Mesenchymal stem cell (in vitro differentiated cells and primary cell): Measurements from ENCODE around the gene FOXJ3.

Experiments used
- DNase-seq: peaks from one replicate; pipeline ENCODE4 v3.0.0-alpha.2; 2013
- H2AFZ ChIP-seq: one replicate; pipeline ENCODE4 v1.6.1; 2013; ENCODE audit warnings: low read depth, mild to moderate bottlenecking, control low read depth, inconsistent platforms, low read length, moderate library complexity
- H2AK5ac ChIP-seq: 2 replicates; pipeline ENCODE4 v1.6.1; 2013; ENCODE audit warnings: low read length, moderate library complexity, mild to moderate bottlenecking, inconsistent platforms; ENCODE audit not compliant: severe bottlenecking
- H2BK120ac ChIP-seq: one replicate; pipeline ENCODE4 v1.6.1; 2013; ENCODE audit warnings: low read depth, mild to moderate bottlenecking, inconsistent platforms, low read length, moderate library complexity
- H2BK12ac ChIP-seq, 2 experiments: one replicate each; pipeline ENCODE4 v1.6.1; 2013; ENCODE audit warnings: inconsistent platforms in 2 of 2, low read length in 2 of 2, mild to moderate bottlenecking in 2 of 2, moderate library complexity in 2 of 2, control low read depth in 1 of 2
- H2BK15ac ChIP-seq: one replicate; pipeline ENCODE4 v1.6.1; 2013; ENCODE audit warnings: mild to moderate bottlenecking, low read depth, inconsistent platforms; ENCODE audit not compliant: poor library complexity, severe bottlenecking
- H2BK5ac ChIP-seq: 2 replicates; pipeline ENCODE4 v1.6.1; 2013; ENCODE audit warnings: low read depth, mild to moderate bottlenecking, low read length, control low read depth, inconsistent platforms; ENCODE audit not compliant: poor library complexity, severe bottlenecking
- H3K14ac ChIP-seq, 2 experiments: one replicate each; pipeline ENCODE4 v1.6.1; 2013; ENCODE audit warnings: inconsistent platforms in 2 of 2, low read length in 2 of 2, control low read depth in 1 of 2, mild to moderate bottlenecking in 1 of 2, moderate library complexity in 1 of 2
- H3K18ac ChIP-seq, 2 experiments: one replicate each; pipeline ENCODE4 v1.6.1; 2013; ENCODE audit warnings: inconsistent platforms in 2 of 2, low read length in 2 of 2, control low read depth in 1 of 2, low read depth in 1 of 2, mild to moderate bottlenecking in 1 of 2
- H3K23ac ChIP-seq, 2 experiments: one replicate each; pipeline ENCODE4 v1.6.1; 2013; ENCODE audit warnings: inconsistent platforms in 2 of 2, low read length in 2 of 2, mild to moderate bottlenecking in 2 of 2, moderate library complexity in 2 of 2, control low read depth in 1 of 2
- H3K27ac ChIP-seq: 2 replicates; pipeline ENCODE4 v1.5.1; 2013; ENCODE audit warnings: mild to moderate bottlenecking, moderate library complexity, low read length, control low read depth, inconsistent platforms; ENCODE audit not compliant: poor library complexity, severe bottlenecking
- H3K27me3 ChIP-seq, 2 experiments: 2 replicates each; pipeline versions ENCODE4 v1.6.1 to v1.7.0; 2013; ENCODE audit warnings: low read length in 2 of 2, mild to moderate bottlenecking in 2 of 2, moderate library complexity in 2 of 2, control low read depth in 1 of 2, inconsistent platforms in 1 of 2; ENCODE audit not compliant: control insufficient read depth in 1 of 2, insufficient read depth in 1 of 2
- H3K36me3 ChIP-seq, 2 experiments: 2 replicates each; pipeline versions ENCODE4 v1.6.1 to v1.7.0; 2013; ENCODE audit warnings: low read length in 2 of 2, control low read depth in 1 of 2, inconsistent platforms in 1 of 2, low read depth in 1 of 2, mild to moderate bottlenecking in 1 of 2; ENCODE audit not compliant: insufficient read depth in 2 of 2, control insufficient read depth in 1 of 2
- H3K4ac ChIP-seq, 2 experiments: one replicate each; pipeline ENCODE4 v1.6.1; 2013; ENCODE audit warnings: inconsistent platforms in 2 of 2, low read length in 2 of 2, mild to moderate bottlenecking in 2 of 2, moderate library complexity in 2 of 2, control low read depth in 1 of 2, low read depth in 1 of 2
- H3K4me1 ChIP-seq: 2 replicates; pipeline ENCODE4 v1.6.1; 2013; ENCODE audit warnings: low read depth, low read length, control low read depth; ENCODE audit not compliant: control insufficient read depth, insufficient read depth
- H3K4me2 ChIP-seq: 2 replicates; pipeline ENCODE4 v1.6.1; 2013; ENCODE audit warnings: low read length, mild to moderate bottlenecking, inconsistent platforms; ENCODE audit not compliant: poor library complexity, severe bottlenecking
- H3K4me3 ChIP-seq, 2 experiments: 2 replicates each; pipeline versions ENCODE4 v1.5.1 to v1.7.0; 2013; ENCODE audit warnings: low read length in 2 of 2, mild to moderate bottlenecking in 2 of 2, control low read depth in 1 of 2, low read depth in 1 of 2; ENCODE audit not compliant: insufficient read depth in 1 of 2
- H3K79me1 ChIP-seq: replicated peaks from 2 replicates; pipeline ENCODE4 v1.6.1; 2013; ENCODE audit warnings: mild to moderate bottlenecking, control low read depth, low read length, inconsistent platforms; ENCODE audit not compliant: poor library complexity, severe bottlenecking
- H3K9ac ChIP-seq: 2 replicates; pipeline ENCODE4 v1.7.0; 2013; ENCODE audit warnings: mild to moderate bottlenecking, low read length, moderate library complexity
- H3K9me3 ChIP-seq: 2 replicates; pipeline ENCODE4 v1.7.0; 2013; ENCODE audit warnings: mild to moderate bottlenecking, low read length; ENCODE audit not compliant: control insufficient read depth
- H4K8ac ChIP-seq: one replicate; pipeline ENCODE4 v1.6.1; 2013; ENCODE audit warnings: inconsistent platforms, mild to moderate bottlenecking, low read length, moderate library complexity
- H4K91ac ChIP-seq: one replicate; pipeline ENCODE4 v1.6.1; 2013; ENCODE audit warnings: mild to moderate bottlenecking, low read length, inconsistent platforms
- WGBS: methylation state at CpG from one replicate; pipeline ENCODE4 v1.1.7; 2013; ENCODE audit warnings: mixed read lengths; 5-methylcytosine and 5-hydroxymethylcytosine counted together

Gene FOXJ3

DNA sequence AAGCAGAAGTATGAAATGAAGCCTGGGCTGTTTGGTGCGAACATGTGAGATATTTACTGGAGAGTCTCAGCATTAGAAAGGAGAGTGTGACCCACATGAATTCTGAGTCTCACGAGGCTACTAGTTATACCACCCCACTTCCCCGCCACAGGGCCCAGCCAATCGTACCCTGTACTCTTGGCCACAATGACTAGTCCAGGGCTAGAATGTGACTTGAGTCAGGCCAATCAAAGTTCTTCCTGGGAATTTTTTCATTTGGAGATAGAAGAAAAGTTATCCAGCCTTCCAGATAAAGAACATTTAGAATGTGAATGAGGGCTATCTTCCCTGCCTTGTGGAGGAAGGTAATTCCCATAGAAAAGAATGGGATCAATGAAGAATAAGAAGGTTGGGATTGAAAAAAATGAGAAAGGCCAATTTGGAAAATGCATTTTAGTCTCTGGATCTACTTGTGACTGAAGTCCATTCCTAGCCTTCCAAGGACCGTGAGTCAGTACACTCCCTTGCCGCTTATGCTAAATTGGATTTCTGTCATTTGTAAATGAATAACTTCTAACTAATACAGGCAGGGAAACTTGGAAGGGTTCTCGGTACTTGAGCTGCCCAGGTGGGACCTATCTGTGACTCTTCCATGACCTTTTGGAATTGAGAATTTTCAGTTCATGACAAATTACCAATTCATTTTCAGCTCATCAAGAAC lies 33.2 kb upstream of the FOXJ3 start:
- H3K9ac ChIP-seq, result no peak overlapping the region
- no peak overlapping the region for H2AFZ ChIP-seq
- no peaks in the 10 kb centered on the region for H3K4me1 ChIP-seq
- H3K4ac ChIP-seq, result no peak overlapping the region
- no peak overlapping the region for H3K27ac ChIP-seq
- no peak overlapping the region for H3K23ac ChIP-seq
- no peak overlapping the region for H3K14ac ChIP-seq
- H2BK120ac ChIP-seq, result no peak overlapping the region
- H4K8ac ChIP-seq, result no peak overlapping the region
- no peaks in the 10 kb centered on the region for H3K79me1 ChIP-seq
- DNase-seq, result no peak
- no peak overlapping the region for H3K18ac ChIP-seq
- no peak overlapping the region for H2AK5ac ChIP-seq
- no peak overlapping the region for H2BK15ac ChIP-seq
- no peak overlapping the region for H2BK5ac ChIP-seq
- H3K36me3 ChIP-seq, result no peaks in the 10 kb centered on the region
- H3K4me3 ChIP-seq, result no peak overlapping the region
- H3K4me2 ChIP-seq, result no peak overlapping the region
- 90% methylated on average over 4 of the region's 7 CpGs for WGBS
- peaks cover 20 to 22% of the 10 kb centered on the region in 2 experiments for H3K27me3 ChIP-seq
- H3K9me3 ChIP-seq, result no peaks in the 10 kb centered on the region
- no peak overlapping the region for H4K91ac ChIP-seq
- no peak overlapping the region for H2BK12ac ChIP-seq

- Histone ChIP-seq H2BK120ac (no peak overlapping the region), H3K4me1 (no peaks in the 10 kb centered on the region), H3K4ac (no peak overlapping the region), H3K36me3 (no peaks in the 10 kb centered on the region), H3K9me3 (no peaks in the 10 kb centered on the region), H3K18ac (no peak overlapping the region), H3K27me3 (peaks cover 17 to 21% of the 10 kb centered on the region in 2 experiments), H2BK5ac (no peak overlapping the region), H3K27ac (no peak overlapping the region), H3K23ac (no peak overlapping the region), H3K9ac (no peak overlapping the region), H4K8ac (no peak overlapping the region), H2AFZ (no peak overlapping the region), H3K14ac (no peak overlapping the region), H2BK15ac (no peak overlapping the region), H3K4me2 (no peak overlapping the region), H3K79me1 (no peaks in the 10 kb centered on the region), H2BK12ac (no peak overlapping the region), H3K4me3 (no peak overlapping the region), H2AK5ac (no peak overlapping the region), H4K91ac (no peak overlapping the region)
- 73% methylated on average over 2 of the region's 2 CpGs for WGBS
- DNase-seq, result no peak
Measured at GRCh38 chr1:42365118-42365517, 30.1 kb upstream of the FOXJ3 start.

- no peak overlapping the region for H3K18ac ChIP-seq
- H4K8ac ChIP-seq, result no peak overlapping the region
- no peak overlapping the region for H4K91ac ChIP-seq
- H2BK12ac ChIP-seq, result no peak overlapping the region
- H3K4me2 ChIP-seq, result no peak overlapping the region
- H3K79me1 ChIP-seq, result no peaks in the 10 kb centered on the region
- no peak overlapping the region for H2AK5ac ChIP-seq
- H3K14ac ChIP-seq, result no peak overlapping the region
- H3K4me3 ChIP-seq, result no peak overlapping the region
- no peak overlapping the region for H3K23ac ChIP-seq
- no peak overlapping the region for H2BK120ac ChIP-seq
- WGBS, result 93% methylated on average over 2 of the region's 2 CpGs
- no peak for DNase-seq
- H3K9me3 ChIP-seq, result no peaks in the 10 kb centered on the region
- H3K27me3 ChIP-seq, result peaks cover 13 to 16% of the 10 kb centered on the region in 2 experiments
- no peaks in the 10 kb centered on the region for H3K4me1 ChIP-seq
- H3K36me3 ChIP-seq, result no peaks in the 10 kb centered on the region
- H2BK5ac ChIP-seq, result no peak overlapping the region
- H3K27ac ChIP-seq, result no peak overlapping the region
- H2AFZ ChIP-seq, result no peak overlapping the region
- H2BK15ac ChIP-seq, result no peak overlapping the region
- H3K4ac ChIP-seq, result no peak overlapping the region
- H3K9ac ChIP-seq, result no peak overlapping the region
Measured at GRCh38 chr1:42364542-42364941, 29.5 kb upstream of the FOXJ3 start.

DNA sequence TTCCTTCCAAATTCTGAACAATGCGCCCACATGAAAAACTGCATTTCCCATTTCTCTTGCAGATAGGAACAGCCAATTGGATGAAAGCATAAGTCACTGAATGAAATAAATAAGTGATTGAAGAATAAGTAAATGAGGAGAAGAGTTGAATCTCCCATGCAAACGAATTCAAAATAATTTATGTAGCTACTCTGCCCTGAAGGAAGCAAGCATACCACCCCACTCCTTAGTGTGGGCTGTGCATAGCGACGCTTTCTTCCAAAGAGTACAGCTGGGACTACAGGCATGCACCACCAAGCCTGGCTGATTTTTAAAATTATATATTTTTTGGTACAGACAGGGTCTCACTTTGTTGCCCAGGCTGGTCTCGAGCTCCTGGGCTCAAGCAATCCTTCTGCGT lies 29.1 kb upstream of the FOXJ3 start:
- Histone ChIP-seq H2AFZ (no peak overlapping the region), H3K4ac (no peak overlapping the region), H3K79me1 (no peaks in the 10 kb centered on the region), H3K18ac (no peak overlapping the region), H3K27ac (no peak overlapping the region), H2BK120ac (no peak overlapping the region), H4K91ac (no peak overlapping the region), H3K9ac (no peak overlapping the region), H2BK5ac (no peak overlapping the region), H3K27me3 (peaks cover 11% of the 10 kb centered on the region in 2 experiments), H2AK5ac (no peak overlapping the region), H2BK12ac (no peak overlapping the region), H3K4me3 (no peak overlapping the region), H3K4me2 (no peak overlapping the region), H3K36me3 (no peaks in the 10 kb centered on the region), H3K23ac (no peak overlapping the region), H2BK15ac (no peak overlapping the region), H4K8ac (no peak overlapping the region), H3K4me1 (no peaks in the 10 kb centered on the region), H3K14ac (no peak overlapping the region), H3K9me3 (no peaks in the 10 kb centered on the region)
- no peak for DNase-seq
- 57% methylated on average over 5 of the region's 6 CpGs for WGBS
